ENCODE measurements around the gene TANGO2.

The TANGO2 gene

GRCh38 chr22:20026204-20026908 lies 5.4 kb downstream of the TANGO2 start:
- no peak for TF ChIP-seq CTCF (conservative IDR thresholded peaks at IDR 0.05; ENCODE audit: low read depth, low read length)
- DNase-seq (ENCODE audit: low read depth) = no peak

GRCh38 chr22:20026996-20027601 lies 6.2 kb downstream of the TANGO2 start:
- DNase-seq (ENCODE audit: low read depth) = no peak
- H3K4me3 ChIP-seq (ENCODE audit: low read length) = no peak overlapping the region
- no peak for TF ChIP-seq CTCF (conservative IDR thresholded peaks at IDR 0.05; ENCODE audit: low read depth, low read length)

More at GRCh38 chr22:20026204-20026908, 5.4 kb downstream of the TANGO2 start:
- H3K4me3 ChIP-seq (ENCODE audit: low read length) = no peak overlapping the region

- H3K4me3 ChIP-seq (ENCODE audit: low read length) = no peak overlapping the region
- peak; percentile 50 for TF ChIP-seq CTCF (conservative IDR thresholded peaks at IDR 0.05; ENCODE audit: low read depth, low read length)
- DNase-seq (ENCODE audit: low read depth) = no peak
These were observed 7.3 kb downstream of the TANGO2 start for GRCh38 chr22:20027966-20028854.

GRCh38 chr22:20028855-20029549 lies 8.1 kb downstream of the TANGO2 start:
- no peak overlapping the region for H3K4me3 ChIP-seq (ENCODE audit: low read length)
- TF ChIP-seq CTCF (conservative IDR thresholded peaks at IDR 0.05; ENCODE audit: low read depth, low read length) = no peak
- no peak for DNase-seq (ENCODE audit: low read depth)

- no peak overlapping the region for H3K4me3 ChIP-seq (ENCODE audit: low read length)
- no peak for DNase-seq (ENCODE audit: low read depth)
- no peak for TF ChIP-seq CTCF (conservative IDR thresholded peaks at IDR 0.05; ENCODE audit: low read depth, low read length)
These were observed 8.8 kb downstream of the TANGO2 start for GRCh38 chr22:20029550-20030225.

- no peak for DNase-seq (ENCODE audit: low read depth)
These were observed 11.0 kb downstream of the TANGO2 start for GRCh38 chr22:20031732-20032406.

More at GRCh38 chr22:20031732-20032406, 11.0 kb downstream of the TANGO2 start:
- no peak for TF ChIP-seq CTCF (conservative IDR thresholded peaks at IDR 0.05; ENCODE audit: low read depth, low read length)
- no peak overlapping the region for H3K4me3 ChIP-seq (ENCODE audit: low read length)

All from retinal pigment epithelial cell (primary cell).